ENCODE measurements around the gene PLPP3. TPM values are rescaled to one million over a fixed set of nuclear protein-coding genes. Genes with fewer than 3 reads are reported as not detected.

The PLPP3 gene
- total RNA-seq, 2 experiments from 2014 or later, result not detected

GRCh38 chr1:56533621-56534020, 45.7 kb downstream of the PLPP3 start:
- no peak for TF ChIP-seq CTCF (IDR thresholded peaks at IDR 0.05)
- Mint-ChIP-seq H3K36me3 (ENCODE audit: low read depth) (no peaks in the 10 kb centered on the region), H3K27me3 (peaks cover 1% of the 10 kb centered on the region), H3K9me3 (no peaks in the 10 kb centered on the region), H3K27ac (no peak overlapping the region), H3K4me1 (ENCODE audit: low read depth) (no peaks in the 10 kb centered on the region), H3K4me3 (no peak overlapping the region)
- intact Hi-C loops (cut with micrococcal nuclease), result no loop called here
- DNase-seq, result no peak
- ATAC-seq, result no peak
- ChIA-PET POLR2A (no interaction called here), CTCF (no interaction called here)

DNA sequence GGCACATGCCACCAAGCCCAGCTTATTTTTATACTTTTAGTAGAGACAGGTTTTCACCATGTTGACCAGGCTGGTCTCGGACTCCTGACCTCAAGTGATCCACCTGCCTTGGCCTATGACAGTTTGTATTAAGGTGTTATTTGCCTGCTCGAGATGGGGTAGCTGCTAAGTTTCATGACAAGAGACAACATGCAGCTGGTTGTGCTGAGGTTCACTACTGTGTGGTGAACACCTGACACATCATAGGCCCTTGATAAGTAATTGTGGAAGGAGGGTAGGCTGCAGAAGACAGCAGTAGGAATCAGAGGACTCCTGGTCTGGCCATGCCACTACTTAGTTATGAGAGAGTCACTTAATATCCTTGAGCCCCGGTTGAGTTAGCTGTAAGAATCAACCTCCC, 46.2 kb downstream of the PLPP3 start:
- H3K27ac Mint-ChIP-seq, result no peak overlapping the region
- ATAC-seq (no peak), DNase-seq (no peak)
- intact Hi-C loops (cut with micrococcal nuclease), result no loop called here
- peaks cover 1% of the 10 kb centered on the region for H3K27me3 Mint-ChIP-seq
- no peak overlapping the region for H3K4me3 Mint-ChIP-seq
- no peaks in the 10 kb centered on the region for H3K4me1 Mint-ChIP-seq (ENCODE audit: low read depth)
- H3K36me3 Mint-ChIP-seq (ENCODE audit: low read depth), result no peaks in the 10 kb centered on the region
- H3K9me3 Mint-ChIP-seq, result no peaks in the 10 kb centered on the region
- POLR2A ChIA-PET, result no interaction called here
- TF ChIP-seq CTCF (IDR thresholded peaks at IDR 0.05), result no peak
- CTCF ChIA-PET, result no interaction called here

DNA sequence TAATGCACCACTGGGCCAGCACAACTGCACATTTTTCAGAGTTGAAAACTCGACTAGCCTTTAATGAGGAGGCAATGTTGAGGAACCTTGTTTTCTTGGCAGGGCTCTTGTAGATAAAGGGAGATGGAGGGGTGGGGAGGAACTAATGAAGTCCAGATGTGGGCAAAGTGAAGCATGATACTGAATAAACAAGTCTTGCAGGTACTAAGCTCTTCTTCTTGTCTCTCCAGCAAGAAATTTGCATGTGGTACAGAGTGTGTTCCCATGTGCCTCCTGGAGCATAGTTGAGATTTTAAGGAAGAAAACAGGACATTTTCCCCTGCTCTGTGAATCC, 47.0 kb downstream of the PLPP3 start:
- Mint-ChIP-seq H3K4me3 (no peak overlapping the region), H3K9me3 (no peaks in the 10 kb centered on the region), H3K4me1 (ENCODE audit: low read depth) (no peaks in the 10 kb centered on the region), H3K27me3 (peaks cover 1% of the 10 kb centered on the region), H3K27ac (no peak overlapping the region), H3K36me3 (ENCODE audit: low read depth) (no peaks in the 10 kb centered on the region)
- ATAC-seq (no peak), DNase-seq (no peak)
- TF ChIP-seq CTCF (IDR thresholded peaks at IDR 0.05), result no peak
- CTCF ChIA-PET, result no interaction called here
- intact Hi-C loops (cut with micrococcal nuclease), result no loop called here
- POLR2A ChIA-PET, result no interaction called here

GRCh38 chr1:56531624-56532349, 47.6 kb downstream of the PLPP3 start:
- Mint-ChIP-seq H3K4me3 (no peak overlapping the region), H3K36me3 (ENCODE audit: low read depth) (no peaks in the 10 kb centered on the region), H3K27ac (no peak overlapping the region), H3K9me3 (no peaks in the 10 kb centered on the region), H3K27me3 (peaks cover 1% of the 10 kb centered on the region), H3K4me1 (ENCODE audit: low read depth) (peaks cover 2% of the 10 kb centered on the region)
- intact Hi-C loops (cut with micrococcal nuclease), result no loop called here
- DNase-seq, result no peak
- no peak for ATAC-seq
- POLR2A ChIA-PET, result no interaction called here
- TF ChIP-seq CTCF (IDR thresholded peaks at IDR 0.05), result no peak
- CTCF ChIA-PET, result no interaction called here

- no peak for DNase-seq
- Mint-ChIP-seq H3K27me3 (peaks cover 1% of the 10 kb centered on the region), H3K27ac (no peak overlapping the region), H3K4me3 (no peak overlapping the region), H3K9me3 (no peaks in the 10 kb centered on the region), H3K4me1 (ENCODE audit: low read depth) (peaks cover 6% of the 10 kb centered on the region), H3K36me3 (ENCODE audit: low read depth) (no peaks in the 10 kb centered on the region)
- no peak for ATAC-seq
- TF ChIP-seq CTCF (IDR thresholded peaks at IDR 0.05), result no peak
- ChIA-PET POLR2A (no interaction called here), CTCF (no interaction called here)
- intact Hi-C loops (cut with micrococcal nuclease), result no loop called here
Observed at GRCh38 chr1:56529801-56530200, 49.6 kb downstream of the PLPP3 start.
